Osteocyte (in vitro differentiated cells): Measurements from ENCODE around the gene ULBP2. TPM values are rescaled to one million over a fixed set of nuclear protein-coding genes. Genes with fewer than 3 reads are reported as not detected.
A peak's percentile ranks its signal among the peaks of the same experiment; 100 is the strongest.
"Not testable (repeated sequence)": the region's sequence is repeated elsewhere in the genome, so short reads cannot be mapped to it uniquely, and the experiment has no call there.

Source experiments
- DNase-seq: peaks from one replicate; pipeline ENCODE4 v3.0.0; 2021; ENCODE audit warnings: mixed read lengths; ENCODE audit not compliant: unreplicated experiment; ENCODE audit errors: extremely low spot score
- H3K27ac Mint-ChIP-seq: one replicate; pipeline ENCODE4 v1.8.0; 2021; ENCODE audit warnings: mild to moderate bottlenecking, mixed read lengths; ENCODE audit not compliant: unreplicated experiment
- H3K27me3 Mint-ChIP-seq: one replicate; pipeline ENCODE4 v1.8.0; 2021; ENCODE audit warnings: mixed read lengths; ENCODE audit not compliant: unreplicated experiment
- H3K36me3 Mint-ChIP-seq: one replicate; pipeline ENCODE4 v1.8.0; 2021; ENCODE audit warnings: mixed read lengths; ENCODE audit not compliant: unreplicated experiment
- H3K4me1 Mint-ChIP-seq: one replicate; pipeline ENCODE4 v1.8.0; 2021; ENCODE audit warnings: mixed read lengths; ENCODE audit not compliant: unreplicated experiment
- H3K4me3 Mint-ChIP-seq: one replicate; pipeline ENCODE4 v1.8.0; 2021; ENCODE audit warnings: mild to moderate bottlenecking, moderate library complexity, mixed read lengths; ENCODE audit not compliant: unreplicated experiment
- H3K9me3 Mint-ChIP-seq: one replicate; pipeline ENCODE4 v1.8.0; 2021; ENCODE audit warnings: mixed read lengths; ENCODE audit not compliant: unreplicated experiment
- total RNA-seq: library from RNA; stranded (reverse); gene quantifications from 2 replicates; pipeline ENCODE4 v1.2.1, GENCODE V29; 2021
- TF ChIP-seq, protein P1 (sequence below): fragments of 200-600 bp; sonication (generic); IDR thresholded peaks from 2 replicates; pipeline ENCODE4 v1.5.0; 2021; ENCODE audit warnings: antibody characterized with exemption, mild to moderate bottlenecking, moderate library complexity

ULBP2 gene
- total RNA-seq, 1 donor from 2014 or later = 2.1 TPM

DNA sequence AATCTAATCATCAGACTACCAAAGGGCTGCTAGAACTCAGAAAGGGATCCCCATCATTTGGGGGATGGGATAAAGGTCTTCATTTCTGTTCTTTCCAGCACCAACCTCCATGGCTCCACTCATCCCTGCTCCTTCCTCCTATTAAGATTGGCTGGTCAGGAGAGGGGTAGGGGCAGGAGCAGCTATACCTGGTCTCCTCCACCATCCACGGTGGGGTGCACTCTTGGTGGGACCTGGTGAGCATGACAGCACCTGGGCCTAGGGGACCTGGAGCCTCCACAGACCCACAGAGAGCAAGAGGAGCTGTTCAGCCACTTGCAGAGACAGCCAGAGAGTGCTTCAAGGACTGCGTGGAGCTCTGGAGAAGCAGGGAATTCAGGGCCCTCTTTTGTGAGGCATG lies 6.1 kb upstream of the ULBP2 start:
- no peak overlapping the region for H3K27ac Mint-ChIP-seq
- H3K27me3 Mint-ChIP-seq = peaks cover 90% of the 10 kb centered on the region
- no peak overlapping the region for H3K4me3 Mint-ChIP-seq
- no peak for DNase-seq
- no peaks in the 10 kb centered on the region for H3K36me3 Mint-ChIP-seq
- TF ChIP-seq, protein P1, sequence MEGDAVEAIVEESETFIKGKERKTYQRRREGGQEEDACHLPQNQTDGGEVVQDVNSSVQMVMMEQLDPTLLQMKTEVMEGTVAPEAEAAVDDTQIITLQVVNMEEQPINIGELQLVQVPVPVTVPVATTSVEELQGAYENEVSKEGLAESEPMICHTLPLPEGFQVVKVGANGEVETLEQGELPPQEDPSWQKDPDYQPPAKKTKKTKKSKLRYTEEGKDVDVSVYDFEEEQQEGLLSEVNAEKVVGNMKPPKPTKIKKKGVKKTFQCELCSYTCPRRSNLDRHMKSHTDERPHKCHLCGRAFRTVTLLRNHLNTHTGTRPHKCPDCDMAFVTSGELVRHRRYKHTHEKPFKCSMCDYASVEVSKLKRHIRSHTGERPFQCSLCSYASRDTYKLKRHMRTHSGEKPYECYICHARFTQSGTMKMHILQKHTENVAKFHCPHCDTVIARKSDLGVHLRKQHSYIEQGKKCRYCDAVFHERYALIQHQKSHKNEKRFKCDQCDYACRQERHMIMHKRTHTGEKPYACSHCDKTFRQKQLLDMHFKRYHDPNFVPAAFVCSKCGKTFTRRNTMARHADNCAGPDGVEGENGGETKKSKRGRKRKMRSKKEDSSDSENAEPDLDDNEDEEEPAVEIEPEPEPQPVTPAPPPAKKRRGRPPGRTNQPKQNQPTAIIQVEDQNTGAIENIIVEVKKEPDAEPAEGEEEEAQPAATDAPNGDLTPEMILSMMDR = no peak
- no peaks in the 10 kb centered on the region for H3K9me3 Mint-ChIP-seq
- H3K4me1 Mint-ChIP-seq = peaks cover 13% of the 10 kb centered on the region

DNA sequence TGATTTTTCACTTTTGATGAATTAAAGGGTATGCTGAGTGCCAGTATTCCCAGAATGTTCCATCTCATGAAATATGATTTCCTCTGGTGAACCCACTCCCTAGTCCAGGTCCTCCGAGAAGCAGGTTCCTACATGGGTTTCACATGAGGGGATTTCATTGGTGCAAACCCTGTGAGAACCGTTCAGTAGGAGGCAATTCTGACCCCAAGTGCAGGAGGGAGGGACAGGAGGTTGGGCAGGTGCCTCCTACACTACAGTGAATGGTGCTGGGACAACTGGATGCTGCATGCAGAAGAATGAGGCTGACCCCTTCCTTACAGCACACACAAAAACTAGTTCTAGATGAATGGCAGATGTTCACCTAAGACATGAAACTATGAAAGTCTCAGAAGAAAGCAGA lies 5.1 kb upstream of the ULBP2 start:
- Mint-ChIP-seq H3K4me1 (peaks cover 19% of the 10 kb centered on the region), H3K36me3 (no peaks in the 10 kb centered on the region), H3K9me3 (no peaks in the 10 kb centered on the region), H3K27ac (no peak overlapping the region), H3K27me3 (peaks cover 80% of the 10 kb centered on the region), H3K4me3 (no peak overlapping the region)
- no peak for DNase-seq
- TF ChIP-seq, protein P1 = no peak

DNA sequence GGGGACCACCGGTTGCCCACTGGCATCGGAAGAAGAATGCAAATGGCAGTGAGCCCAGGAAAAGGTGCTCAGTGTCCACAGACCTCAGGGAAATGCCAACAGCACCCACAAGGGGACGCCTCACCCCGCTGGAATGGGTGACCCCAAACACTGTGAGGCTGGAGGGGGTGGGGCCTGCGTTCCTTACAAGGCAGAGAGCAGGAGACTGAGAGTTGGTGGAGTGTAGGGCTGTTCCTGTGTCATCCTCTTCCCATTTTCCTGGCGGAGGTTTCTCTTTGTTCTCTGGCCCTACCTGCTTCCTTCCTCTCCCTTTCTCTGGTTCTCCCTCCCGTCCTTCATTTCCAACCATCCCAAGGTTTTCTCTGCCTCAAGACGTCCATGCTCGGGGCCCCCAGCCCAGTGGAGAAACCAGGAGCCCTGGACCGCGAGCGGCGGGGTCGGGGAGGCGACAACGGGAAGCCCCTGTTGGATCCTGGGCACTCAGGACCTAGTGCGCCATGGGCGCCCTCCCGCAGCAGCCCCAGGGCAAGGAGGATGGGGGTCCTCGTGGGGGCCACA lies 3.7 kb upstream of the ULBP2 start:
- peaks cover 70% of the 10 kb centered on the region for H3K27me3 Mint-ChIP-seq

DNA sequence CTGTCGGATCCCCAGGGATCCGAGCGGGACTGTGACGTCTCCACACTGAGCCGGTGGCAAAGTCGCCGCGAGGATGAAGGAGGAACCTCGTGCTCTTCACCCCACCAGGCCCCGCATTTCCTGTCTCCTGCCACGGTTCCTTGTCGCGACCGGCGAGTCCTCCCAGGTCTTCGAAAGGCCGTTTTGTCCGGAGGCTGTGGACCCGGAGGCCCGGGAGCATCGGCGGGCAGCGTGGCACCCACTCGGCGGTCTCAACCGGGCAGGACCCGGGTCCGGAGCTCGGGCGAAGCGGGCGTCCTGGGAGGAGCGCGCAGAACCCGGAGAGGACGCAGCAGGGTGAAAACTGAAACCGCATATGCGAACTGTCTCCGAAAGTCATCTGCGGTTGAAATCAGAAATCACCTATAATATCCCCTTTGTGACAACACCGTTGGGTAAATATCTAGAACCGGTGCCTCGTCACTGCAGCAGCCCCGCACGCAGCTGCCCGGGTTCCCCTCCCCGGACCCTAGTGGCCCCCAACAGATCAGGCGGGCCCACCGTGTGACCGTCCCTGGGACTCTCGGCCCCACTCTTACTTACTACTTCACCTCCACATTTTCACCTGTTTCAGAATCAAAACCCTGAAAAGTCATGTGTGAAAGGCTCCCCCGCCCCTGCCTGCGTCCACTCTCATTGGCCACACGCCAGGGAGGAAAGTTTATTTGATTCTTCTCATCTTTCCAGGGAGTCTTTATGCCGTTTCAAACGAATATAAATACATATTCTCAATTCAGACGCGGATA lies 3.1 kb upstream of the ULBP2 start:
- TF ChIP-seq, protein P1 = no peak
- Mint-ChIP-seq H3K27ac (no peak overlapping the region), H3K4me3 (peak overlapping the region; percentile 76), H3K9me3 (no peaks in the 10 kb centered on the region), H3K4me1 (peaks cover 25% of the 10 kb centered on the region), H3K36me3 (no peaks in the 10 kb centered on the region), H3K27me3 (peaks cover 63% of the 10 kb centered on the region)
- no peak for DNase-seq

More for the DNA sequence above, 3.7 kb upstream of the ULBP2 start:
- H3K9me3 Mint-ChIP-seq, H3K36me3 Mint-ChIP-seq, DNase-seq: not testable (repeated sequence)
- H3K4me1 Mint-ChIP-seq = peaks cover 25% of the 10 kb centered on the region
- peak overlapping the region; percentile 76 for H3K4me3 Mint-ChIP-seq
- peak overlapping the region; percentile 23 for H3K27ac Mint-ChIP-seq

DNA sequence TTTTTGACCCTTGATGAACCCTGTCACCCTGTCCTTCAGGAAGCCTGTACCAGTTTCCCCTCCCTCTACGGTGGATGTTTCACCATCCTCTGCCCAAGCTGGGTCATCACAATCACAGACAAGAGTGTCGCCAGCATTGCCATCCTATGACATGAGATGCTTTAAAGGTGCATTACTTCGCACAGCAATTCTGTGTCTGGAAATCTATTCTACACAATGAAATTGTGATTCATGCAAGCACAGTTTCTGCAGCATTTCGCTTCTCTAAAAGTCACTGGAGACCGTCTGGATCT lies 2.5 kb upstream of the ULBP2 start:
- peak overlapping the region; percentile 76 for H3K4me3 Mint-ChIP-seq
- no peak overlapping the region for H3K27ac Mint-ChIP-seq
- DNase-seq = no peak
- no peaks in the 10 kb centered on the region for H3K9me3 Mint-ChIP-seq
- no peaks in the 10 kb centered on the region for H3K36me3 Mint-ChIP-seq
- TF ChIP-seq, protein P1 = no peak
- peaks cover 25% of the 10 kb centered on the region for H3K4me1 Mint-ChIP-seq
- peaks cover 61% of the 10 kb centered on the region for H3K27me3 Mint-ChIP-seq
